Fibroblast of lung (primary cell): ENCODE measurements around the gene MAP1B. TPM values are rescaled to one million over a fixed set of nuclear protein-coding genes. Genes with fewer than 3 reads are reported as not detected.

Experiments used
- DNase-seq, 2 donors: peaks; one replicate each; pipeline versions ENCODE4 v3.0.0 to v3.0.0-alpha.2; 2010; ENCODE audit warnings: low read depth in 2 of 2
- H2AFZ ChIP-seq: 2 replicates; pipeline ENCODE4 v1.5.1; 2012; ENCODE audit warnings: low read length, control low read depth, inconsistent platforms
- H3K27ac ChIP-seq: 2 replicates; pipeline ENCODE4 v1.5.1; 2011; ENCODE audit warnings: low read length, control low read depth; ENCODE audit not compliant: insufficient read depth
- H3K27me3 ChIP-seq: 2 replicates; pipeline ENCODE4 v1.5.1; 2011; ENCODE audit warnings: mild to moderate bottlenecking, low read length; ENCODE audit not compliant: control insufficient read depth, insufficient read depth
- H3K36me3 ChIP-seq: 2 replicates; pipeline ENCODE4 v1.5.1; 2011; ENCODE audit warnings: low read length; ENCODE audit not compliant: control insufficient read depth, insufficient read depth
- H3K4me1 ChIP-seq: 2 replicates; pipeline ENCODE4 v1.5.1; 2011; ENCODE audit warnings: low read length; ENCODE audit not compliant: control insufficient read depth, insufficient read depth; ENCODE audit errors: extremely low read depth
- H3K4me2 ChIP-seq: 2 replicates; pipeline ENCODE4 v1.5.1; 2011; ENCODE audit warnings: low read length, control low read depth; ENCODE audit not compliant: insufficient read depth; ENCODE audit errors: extremely low read depth
- H3K4me3 ChIP-seq, 4 experiments: fragments of 200-600 bp in 1 of 4; sonication (generic) in 1 of 4; replicated peaks in 1 of 4; 2 replicates each; pipeline ENCODE4 v1.5.1; 2011 to 2016; ENCODE audit warnings: low read length in 4 of 4, low read depth in 3 of 4, mild to moderate bottlenecking in 3 of 4, control low read depth in 2 of 4, inconsistent platforms in 1 of 4, mixed read lengths in 1 of 4; ENCODE audit not compliant: insufficient read depth in 1 of 4; ENCODE audit errors: control extremely low read depth in 1 of 4
- H3K79me2 ChIP-seq: 2 replicates; pipeline ENCODE4 v1.5.1; 2012; ENCODE audit warnings: mild to moderate bottlenecking, low read length, inconsistent platforms; ENCODE audit not compliant: control insufficient read depth, insufficient read depth
- H3K9ac ChIP-seq: 2 replicates; pipeline ENCODE4 v1.5.1; 2011; ENCODE audit warnings: mild to moderate bottlenecking, low read length, control low read depth; ENCODE audit not compliant: insufficient read depth
- H3K9me3 ChIP-seq: 2 replicates; pipeline ENCODE4 v1.5.1; 2012; ENCODE audit warnings: low read depth, low read length; ENCODE audit not compliant: control insufficient read depth, insufficient read depth
- H4K20me1 ChIP-seq: 2 replicates; pipeline ENCODE4 v1.5.1; 2011; ENCODE audit warnings: low read length; ENCODE audit not compliant: control insufficient read depth, insufficient read depth; ENCODE audit errors: extremely low read depth
- EZH2 ChIP-seq: IDR thresholded peaks from 2 replicates; pipeline ENCODE4 v1.5.1; 2012; ENCODE audit warnings: low read length, control low read depth, mild to moderate bottlenecking; ENCODE audit errors: missing control alignments
- polyA plus RNA-seq, 2 donors: library from polyadenylated mRNA; depleted of rRNA in 1 of 2; stranded (reverse) in 1 of 2; unstranded in 1 of 2; fragments of >200 nt; gene quantifications; 2 replicates each; pipeline ENCODE4 v1.2.1, GENCODE V29; 2011 to 2012; ENCODE audit warnings: missing spikeins in 1 of 2
- total RNA-seq: library from RNA; depleted of rRNA; stranded (reverse); fragments of >200 nt; gene quantifications from 2 replicates; pipeline ENCODE4 v1.2.1, GENCODE V29; 2014
- TF ChIP-seq, protein P1 (sequence below), 2 donors: IDR thresholded peaks in 1 of 2; conservative IDR thresholded peaks in 1 of 2; 1 replicate in 1 of 2; 2 replicates in 1 of 2; pipeline ENCODE4 v1.5.1; 2011 to 2012; ENCODE audit warnings: low read length in 2 of 2, control low read depth in 1 of 2, inconsistent platforms in 1 of 2, low read depth in 1 of 2, mild to moderate bottlenecking in 1 of 2

The MAP1B gene
- total and polyA plus RNA-seq, 2 donors (not counting 1 experiment from before 2014, with no cell fraction given) = 83.4 to 109 TPM

DNA sequence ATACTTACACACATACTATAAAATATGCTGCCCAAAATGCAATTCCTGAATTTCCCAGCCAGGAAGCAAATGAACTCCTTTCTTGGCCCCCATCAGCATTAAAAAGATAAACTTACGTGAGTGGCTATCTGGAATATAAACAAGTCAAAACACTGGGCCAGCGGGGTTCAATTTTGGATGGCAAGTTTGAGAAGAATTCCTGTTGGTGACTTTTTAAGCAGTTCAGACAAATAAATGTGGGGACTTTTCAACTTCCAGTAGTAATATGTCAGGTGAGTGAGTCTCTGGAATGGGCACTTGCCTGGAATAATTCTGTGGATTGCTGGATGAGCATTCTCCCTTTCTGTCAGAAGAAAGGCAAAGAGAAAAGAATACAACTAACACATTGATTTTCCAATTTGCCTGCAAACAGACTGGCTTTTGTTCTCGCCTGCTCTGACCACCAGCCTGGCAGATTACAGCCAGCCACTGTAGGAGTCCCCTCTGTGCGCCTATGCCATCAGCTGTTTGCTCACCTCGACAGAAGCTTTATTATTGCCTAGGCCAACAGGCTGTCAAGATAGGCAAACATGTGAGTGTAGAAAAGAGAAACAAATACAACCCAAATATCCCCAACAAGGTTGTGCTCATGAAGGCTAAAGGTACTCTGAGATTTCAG, 134.2 kb downstream of the MAP1B start:
- Histone ChIP-seq H3K36me3 (no peaks in the 10 kb centered on the region), H3K4me3 (no peak overlapping the region), H3K9me3 (no peaks in the 10 kb centered on the region), H3K27ac (no peak overlapping the region), H3K27me3 (no peaks in the 10 kb centered on the region), H3K79me2 (peaks cover 2% of the 10 kb centered on the region), H4K20me1 (no peaks in the 10 kb centered on the region), H3K9ac (no peak overlapping the region), H2AFZ (no peak overlapping the region), H3K4me2 (no peak overlapping the region), H3K4me1 (peaks cover 6% of the 10 kb centered on the region)
- DNase-seq = no peak
- no peak for TF ChIP-seq EZH2
- TF ChIP-seq, protein P1, sequence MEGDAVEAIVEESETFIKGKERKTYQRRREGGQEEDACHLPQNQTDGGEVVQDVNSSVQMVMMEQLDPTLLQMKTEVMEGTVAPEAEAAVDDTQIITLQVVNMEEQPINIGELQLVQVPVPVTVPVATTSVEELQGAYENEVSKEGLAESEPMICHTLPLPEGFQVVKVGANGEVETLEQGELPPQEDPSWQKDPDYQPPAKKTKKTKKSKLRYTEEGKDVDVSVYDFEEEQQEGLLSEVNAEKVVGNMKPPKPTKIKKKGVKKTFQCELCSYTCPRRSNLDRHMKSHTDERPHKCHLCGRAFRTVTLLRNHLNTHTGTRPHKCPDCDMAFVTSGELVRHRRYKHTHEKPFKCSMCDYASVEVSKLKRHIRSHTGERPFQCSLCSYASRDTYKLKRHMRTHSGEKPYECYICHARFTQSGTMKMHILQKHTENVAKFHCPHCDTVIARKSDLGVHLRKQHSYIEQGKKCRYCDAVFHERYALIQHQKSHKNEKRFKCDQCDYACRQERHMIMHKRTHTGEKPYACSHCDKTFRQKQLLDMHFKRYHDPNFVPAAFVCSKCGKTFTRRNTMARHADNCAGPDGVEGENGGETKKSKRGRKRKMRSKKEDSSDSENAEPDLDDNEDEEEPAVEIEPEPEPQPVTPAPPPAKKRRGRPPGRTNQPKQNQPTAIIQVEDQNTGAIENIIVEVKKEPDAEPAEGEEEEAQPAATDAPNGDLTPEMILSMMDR (conservative IDR thresholded peaks at IDR 0.05 in 1 of 2, IDR thresholded peaks at IDR 0.05 in 1 of 2; ENCODE audit: low read depth in 1 of 2, low read length in 2 of 2) = no peak

DNA sequence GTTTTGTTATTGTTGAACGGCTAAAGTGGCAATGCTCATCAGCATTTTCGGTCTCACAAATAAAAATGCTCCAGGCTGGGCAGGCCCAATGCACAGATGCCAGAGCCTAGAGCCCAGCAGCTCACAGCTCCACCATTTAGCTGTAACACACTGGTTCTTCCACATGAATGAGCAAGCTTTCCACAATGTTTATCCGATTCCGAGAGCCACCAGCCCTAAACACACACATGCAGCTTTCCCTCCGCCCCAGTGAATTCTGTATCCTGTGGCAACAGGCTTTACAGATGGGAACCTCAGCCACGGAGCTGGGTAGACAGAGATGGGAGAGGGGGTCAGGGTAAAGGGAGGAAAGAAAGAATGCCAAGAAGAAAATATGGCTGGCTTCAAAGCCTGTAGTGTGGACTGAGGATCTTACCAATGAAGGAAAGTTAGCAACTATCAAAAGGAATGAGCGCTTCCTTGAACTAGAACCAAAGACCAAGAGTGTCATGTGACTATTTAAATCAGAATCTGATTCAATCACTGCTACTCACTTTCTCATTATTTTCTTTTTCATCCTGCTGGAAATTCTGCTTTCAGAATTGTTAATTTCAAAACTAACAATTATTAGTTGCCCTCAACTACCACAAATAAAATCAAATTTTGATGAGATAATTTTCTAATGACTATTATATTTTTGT, 135.7 kb downstream of the MAP1B start:
- H3K9me3 ChIP-seq = no peaks in the 10 kb centered on the region
- H3K36me3 ChIP-seq = no peaks in the 10 kb centered on the region
- H3K4me2 ChIP-seq = no peak overlapping the region
- H3K27me3 ChIP-seq = no peaks in the 10 kb centered on the region
- no peak overlapping the region for H3K4me3 ChIP-seq
- no peak for TF ChIP-seq EZH2
- TF ChIP-seq, protein P1 (conservative IDR thresholded peaks at IDR 0.05 in 1 of 2, IDR thresholded peaks at IDR 0.05 in 1 of 2; ENCODE audit: low read depth in 1 of 2, low read length in 2 of 2) = no peak
- peak in 1 of 2 donors; percentile 84 for DNase-seq
- no peak overlapping the region for H2AFZ ChIP-seq
- no peaks in the 10 kb centered on the region for H4K20me1 ChIP-seq
- no peak overlapping the region for H3K27ac ChIP-seq
- no peak overlapping the region for H3K9ac ChIP-seq
- peaks cover 17% of the 10 kb centered on the region for H3K4me1 ChIP-seq
- H3K79me2 ChIP-seq = peaks cover 2% of the 10 kb centered on the region

GRCh38 chr5:72243706-72244105, 136.4 kb downstream of the MAP1B start:
- Histone ChIP-seq H3K9me3 (no peaks in the 10 kb centered on the region), H2AFZ (no peak overlapping the region), H3K4me2 (no peak overlapping the region), H3K27me3 (no peaks in the 10 kb centered on the region), H3K4me1 (peaks cover 18% of the 10 kb centered on the region), H3K36me3 (no peaks in the 10 kb centered on the region), H4K20me1 (no peaks in the 10 kb centered on the region), H3K4me3 (no peak overlapping the region), H3K79me2 (peaks cover 2% of the 10 kb centered on the region), H3K27ac (no peak overlapping the region), H3K9ac (no peak overlapping the region)
- TF ChIP-seq EZH2 = no peak
- TF ChIP-seq, protein P1 (conservative IDR thresholded peaks at IDR 0.05 in 1 of 2, IDR thresholded peaks at IDR 0.05 in 1 of 2; ENCODE audit: low read depth in 1 of 2, low read length in 2 of 2) = no peak
- DNase-seq = no peak
